Activated naive CD4-positive, alpha-beta T cell treated with anti-CD3 and anti-CD28 coated beads, Interleukin-2, amount 50 U/mL, for 24 hours (primary cell): Measurements from ENCODE around the gene PTPRE.
"Not testable (repeated sequence)": the region's sequence is repeated elsewhere in the genome, so short reads cannot be mapped to it uniquely, and the experiment has no call there.

Source experiments
- H3K27ac Mint-ChIP-seq: one replicate; pipeline ENCODE4 v1.8.0; 2021; ENCODE audit warnings: mild to moderate bottlenecking, mixed read lengths
- H3K27me3 Mint-ChIP-seq: one replicate; pipeline ENCODE4 v1.8.0; 2021; ENCODE audit warnings: mixed read lengths
- H3K36me3 Mint-ChIP-seq: one replicate; pipeline ENCODE4 v1.8.0; 2021; ENCODE audit warnings: mixed read lengths
- H3K4me1 Mint-ChIP-seq: one replicate; pipeline ENCODE4 v1.8.0; 2021; ENCODE audit warnings: mixed read lengths
- H3K4me3 Mint-ChIP-seq: one replicate; pipeline ENCODE4 v1.8.0; 2021; ENCODE audit warnings: mild to moderate bottlenecking, mixed read lengths
- H3K9me3 Mint-ChIP-seq: one replicate; pipeline ENCODE4 v1.8.0; 2021; ENCODE audit warnings: mixed read lengths

PTPRE gene

DNA sequence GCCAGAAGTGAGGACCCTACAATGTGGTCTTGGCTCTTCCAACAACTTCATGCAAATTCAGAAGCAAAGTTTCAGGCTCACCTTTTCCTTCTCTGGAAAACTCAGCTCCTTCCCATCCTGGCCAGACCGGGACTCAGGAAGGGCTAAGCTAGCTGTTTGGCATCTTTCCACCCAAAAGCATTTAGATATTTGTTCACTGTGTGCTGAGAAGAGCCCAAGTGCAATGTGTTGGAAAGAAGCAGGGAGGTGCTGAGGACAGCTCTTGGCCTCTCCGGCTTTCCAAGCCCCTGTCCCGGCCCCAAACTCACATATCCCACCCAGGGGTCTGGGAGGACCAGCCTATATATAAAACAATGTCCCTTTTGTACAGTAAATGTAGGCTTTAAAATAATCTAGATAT is 174.8 kb downstream of the PTPRE start:
- Mint-ChIP-seq H3K4me1 (no peaks in the 10 kb centered on the region), H3K36me3 (peaks cover 9% of the 10 kb centered on the region), H3K9me3 (no peaks in the 10 kb centered on the region), H3K4me3 (no peak overlapping the region), H3K27ac (no peak overlapping the region), H3K27me3 (no peaks in the 10 kb centered on the region)

DNA sequence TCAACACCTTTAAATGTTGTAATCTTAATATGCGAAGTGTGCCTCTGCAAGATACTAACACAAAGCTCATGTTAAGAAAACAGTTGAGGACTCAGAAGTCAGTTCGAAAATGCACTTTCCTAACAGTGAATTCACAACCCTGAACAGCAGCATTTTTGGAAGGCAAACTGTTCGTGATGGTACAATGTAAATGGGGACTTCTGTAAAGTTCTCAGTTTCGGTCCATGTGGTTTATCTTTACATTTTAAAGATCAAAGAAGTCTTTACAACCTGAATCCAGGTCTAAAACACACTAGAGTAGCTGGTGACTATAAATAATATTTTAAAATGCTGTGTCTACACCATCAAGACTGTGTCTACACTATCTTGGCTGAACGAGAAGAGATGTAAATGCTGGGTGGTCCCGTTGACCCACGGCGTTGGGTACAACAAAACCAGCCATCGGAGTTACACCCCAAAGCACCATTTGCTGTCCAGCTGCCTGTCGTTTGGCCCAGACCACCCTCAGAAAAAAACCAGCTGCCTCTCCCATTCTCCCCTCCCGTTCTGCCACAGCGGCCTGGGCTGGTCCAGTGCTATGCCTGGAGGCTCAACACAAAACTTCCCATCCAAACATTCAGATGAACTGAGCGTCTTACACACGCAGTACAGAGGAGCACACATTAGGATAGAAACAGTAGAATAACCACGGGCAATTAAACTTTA is 176.4 kb downstream of the PTPRE start:
- Mint-ChIP-seq H3K4me1 (no peaks in the 10 kb centered on the region), H3K9me3 (no peaks in the 10 kb centered on the region), H3K4me3 (no peak overlapping the region), H3K27ac (no peak overlapping the region), H3K27me3 (no peaks in the 10 kb centered on the region), H3K36me3 (peaks cover 8% of the 10 kb centered on the region)

DNA sequence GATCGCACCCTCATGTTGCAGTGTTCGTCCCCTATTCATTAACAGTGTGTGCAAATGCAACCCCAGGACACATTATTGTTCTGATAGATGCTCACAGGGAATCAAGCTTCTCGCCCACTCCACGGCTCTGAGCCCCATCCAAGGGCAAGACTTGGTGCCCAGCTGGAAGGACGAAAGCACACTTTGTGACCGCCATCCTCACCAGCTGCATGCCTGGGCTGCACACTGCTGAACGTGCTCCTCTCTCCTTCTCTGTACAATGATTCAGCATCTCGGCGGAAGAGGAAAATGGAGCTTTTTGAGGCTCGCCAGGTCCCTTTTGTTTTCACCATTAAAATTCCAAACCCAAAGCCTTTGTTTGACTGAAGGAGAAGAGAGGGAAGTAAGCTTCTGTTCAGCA is 177.5 kb downstream of the PTPRE start:
- H3K27ac Mint-ChIP-seq, result peak overlapping the region; percentile 23
- H3K27me3 Mint-ChIP-seq, result no peaks in the 10 kb centered on the region

DNA sequence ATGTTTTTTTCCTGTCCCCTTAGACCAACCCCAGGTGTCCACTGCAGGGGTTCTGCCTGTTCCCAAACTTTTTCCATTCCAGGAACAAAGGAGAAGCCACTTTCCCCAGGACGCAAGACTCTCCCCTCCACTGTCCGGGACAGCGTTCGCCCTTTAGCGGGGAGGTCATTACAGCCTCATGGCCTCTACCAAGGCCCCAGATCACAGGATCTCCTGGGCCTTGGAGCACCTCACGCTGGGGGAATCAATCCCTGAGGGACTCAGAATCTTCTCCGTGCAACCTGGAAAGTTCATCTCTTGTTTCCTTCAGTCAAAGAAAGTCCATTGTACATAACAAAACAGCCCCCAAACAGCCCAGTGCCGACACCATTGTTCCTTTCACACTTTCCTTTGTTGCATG is 178.1 kb downstream of the PTPRE start:
- no peak overlapping the region for H3K27ac Mint-ChIP-seq
- no peak overlapping the region for H3K4me3 Mint-ChIP-seq
- no peaks in the 10 kb centered on the region for H3K9me3 Mint-ChIP-seq
- no peaks in the 10 kb centered on the region for H3K4me1 Mint-ChIP-seq
- H3K27me3 Mint-ChIP-seq, result no peaks in the 10 kb centered on the region
- peaks cover 5% of the 10 kb centered on the region for H3K36me3 Mint-ChIP-seq

More for the DNA sequence above, 177.5 kb downstream of the PTPRE start:
- no peak overlapping the region for H3K4me3 Mint-ChIP-seq
- H3K9me3 Mint-ChIP-seq, result no peaks in the 10 kb centered on the region
- peaks cover 6% of the 10 kb centered on the region for H3K36me3 Mint-ChIP-seq
- H3K4me1 Mint-ChIP-seq, result no peaks in the 10 kb centered on the region

DNA sequence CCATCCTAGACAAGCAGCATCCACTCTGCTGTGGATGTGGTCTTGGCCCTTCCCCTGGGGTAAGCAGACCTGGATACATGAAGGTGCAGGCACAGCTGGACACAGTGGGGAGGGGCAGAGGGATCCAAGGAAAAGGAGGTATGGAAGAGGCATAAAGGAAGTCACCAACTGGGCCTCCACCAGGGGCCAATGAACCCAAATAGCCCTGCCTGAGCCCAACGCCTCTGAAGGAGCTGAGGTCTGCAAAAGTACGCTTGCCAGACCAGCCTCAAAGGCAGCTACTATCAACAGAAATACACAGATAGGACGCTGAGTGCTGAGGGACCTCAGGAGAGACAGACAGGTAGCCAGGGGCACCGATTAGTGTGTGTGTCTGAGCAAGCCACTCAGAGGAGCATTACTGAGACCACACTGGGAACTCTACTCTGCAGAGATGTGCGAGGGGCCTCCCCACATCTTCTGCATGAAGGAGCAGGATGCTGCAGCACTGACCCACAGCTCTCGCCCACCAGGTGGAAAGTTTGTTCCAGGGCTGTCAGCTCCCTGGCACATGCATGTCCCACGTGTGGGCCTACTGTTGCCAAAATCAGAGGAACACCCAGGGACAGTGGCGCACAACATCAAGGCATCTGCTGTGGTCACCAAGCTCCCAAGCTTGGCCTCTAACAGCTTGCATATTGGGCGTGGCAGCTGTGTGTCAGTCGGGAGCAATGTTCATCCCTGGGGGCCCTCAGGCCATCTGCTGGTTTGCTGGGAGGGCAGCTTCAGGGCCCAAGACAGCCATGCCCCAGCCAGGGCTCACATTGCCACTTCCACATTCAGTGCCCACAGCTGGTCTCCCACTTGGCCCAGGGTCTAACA is 179.3 kb downstream of the PTPRE start:
- no peaks in the 10 kb centered on the region for H3K9me3 Mint-ChIP-seq
- H3K27ac Mint-ChIP-seq, result no peak overlapping the region
- H3K27me3 Mint-ChIP-seq, result no peaks in the 10 kb centered on the region
- H3K36me3 Mint-ChIP-seq, result peaks cover 1% of the 10 kb centered on the region
- H3K4me3 Mint-ChIP-seq, result no peak overlapping the region
- H3K4me1 Mint-ChIP-seq, result no peaks in the 10 kb centered on the region

DNA sequence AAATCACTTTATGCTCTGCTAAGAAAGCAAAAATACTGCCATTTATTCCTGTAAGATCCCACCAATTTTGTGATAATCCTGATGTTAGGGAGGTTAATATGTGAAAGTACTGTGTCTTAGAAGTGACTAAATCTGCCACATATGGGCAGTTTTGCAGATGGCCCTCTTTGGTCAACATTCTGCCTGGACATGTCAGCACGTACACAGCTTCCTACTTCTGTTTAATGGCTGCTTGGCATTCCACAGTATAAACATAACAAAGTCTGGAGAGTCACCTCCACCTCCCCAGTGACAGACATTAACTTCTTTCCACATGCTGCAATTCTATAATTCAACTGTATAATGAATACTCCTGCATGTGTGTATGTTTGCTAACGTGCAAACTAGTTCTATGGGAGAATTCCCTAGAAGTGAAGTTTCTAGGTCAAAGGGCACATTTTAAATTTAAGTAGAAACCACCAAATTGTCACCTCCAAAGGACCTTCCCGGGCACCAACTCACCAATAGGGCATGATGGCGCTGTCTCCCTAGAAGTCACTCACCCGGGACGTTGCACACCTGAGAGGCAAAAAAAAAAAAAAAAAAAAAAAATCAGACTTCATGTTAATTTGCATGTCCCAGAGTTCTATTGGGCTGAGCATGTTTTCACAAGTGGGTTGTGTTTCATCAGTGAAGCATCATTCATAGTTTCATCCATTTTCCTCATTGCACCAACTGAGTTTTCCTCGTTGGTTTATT is 180.4 kb downstream of the PTPRE start:
- no peaks in the 10 kb centered on the region for H3K4me1 Mint-ChIP-seq
- no peak overlapping the region for H3K4me3 Mint-ChIP-seq
- H3K27ac Mint-ChIP-seq, result no peak overlapping the region
- no peaks in the 10 kb centered on the region for H3K27me3 Mint-ChIP-seq
- no peaks in the 10 kb centered on the region for H3K9me3 Mint-ChIP-seq
- peaks cover 1% of the 10 kb centered on the region for H3K36me3 Mint-ChIP-seq

DNA sequence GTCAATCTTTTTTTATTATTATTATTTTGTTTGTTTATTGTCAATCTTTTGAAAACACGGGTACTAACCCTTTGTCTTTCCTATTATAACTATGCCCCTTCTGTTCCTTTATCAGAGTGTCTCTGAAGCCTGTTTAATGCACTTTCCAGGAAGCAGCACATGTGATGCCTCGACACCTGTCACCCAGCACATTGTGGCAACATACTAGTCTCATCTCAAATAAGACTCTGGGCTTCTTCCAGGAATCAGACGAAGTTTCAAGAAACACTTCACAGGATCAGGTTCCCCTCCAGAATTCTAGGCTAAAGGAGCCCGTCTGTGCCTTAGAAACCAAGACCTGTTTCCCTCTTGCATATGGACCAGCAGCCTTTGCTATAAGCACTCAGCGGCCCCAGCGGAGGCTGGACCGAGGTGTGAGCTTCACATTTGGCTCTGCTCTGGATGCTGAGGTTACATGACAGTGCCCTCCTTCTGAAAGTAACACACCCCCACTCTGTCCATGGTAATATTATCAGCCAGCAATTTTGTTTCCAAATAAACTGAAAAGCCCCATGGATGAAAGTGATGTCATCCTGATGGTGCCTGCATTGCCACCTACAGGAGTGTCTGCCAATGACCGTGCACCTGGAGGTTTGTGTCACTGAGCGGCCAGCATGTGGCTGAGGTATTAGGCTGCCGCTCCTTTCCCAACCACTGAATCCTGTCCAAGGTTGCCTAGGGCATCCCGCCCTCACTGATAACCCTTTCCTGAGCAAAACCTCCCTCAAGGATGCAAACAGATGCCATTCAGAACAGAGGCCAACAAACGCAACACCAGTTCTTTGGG is 181.2 kb downstream of the PTPRE start:
- Mint-ChIP-seq H3K27ac (no peak overlapping the region), H3K36me3 (peaks cover 1% of the 10 kb centered on the region), H3K4me1 (no peaks in the 10 kb centered on the region), H3K27me3 (no peaks in the 10 kb centered on the region), H3K9me3 (no peaks in the 10 kb centered on the region), H3K4me3 (no peak overlapping the region)

DNA sequence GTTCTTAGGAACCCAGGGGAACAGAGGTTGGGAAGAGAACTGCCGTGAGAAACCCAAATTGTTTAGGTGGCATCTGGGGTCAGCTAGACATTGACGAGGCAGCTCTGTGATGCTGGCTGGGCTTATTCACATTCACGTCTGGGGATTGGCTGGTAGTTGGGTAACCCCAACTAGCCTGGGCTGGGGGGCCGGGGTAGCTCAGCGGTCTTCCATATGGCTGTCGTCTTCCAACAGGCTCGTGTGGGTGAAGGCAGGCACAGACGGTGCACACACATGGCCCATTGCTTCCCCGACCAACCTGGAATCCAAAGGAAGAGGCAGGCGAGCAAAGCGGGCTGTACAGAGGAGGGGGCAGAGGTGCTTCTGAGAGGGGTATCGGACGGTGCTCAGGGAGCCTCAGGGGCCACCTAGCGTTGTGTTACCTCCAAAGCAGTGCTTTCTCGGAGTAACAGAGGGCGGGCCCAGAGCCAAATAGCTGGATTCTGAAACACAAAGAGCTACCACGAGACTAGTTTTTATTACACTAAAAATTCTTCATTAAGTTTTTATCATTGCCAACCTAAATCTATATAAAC is 184.8 kb downstream of the PTPRE start:
- Mint-ChIP-seq H3K4me3 (no peak overlapping the region), H3K9me3 (no peaks in the 10 kb centered on the region), H3K27me3 (no peaks in the 10 kb centered on the region), H3K27ac (no peak overlapping the region), H3K4me1 (peaks cover 17% of the 10 kb centered on the region), H3K36me3 (no peaks in the 10 kb centered on the region)

DNA sequence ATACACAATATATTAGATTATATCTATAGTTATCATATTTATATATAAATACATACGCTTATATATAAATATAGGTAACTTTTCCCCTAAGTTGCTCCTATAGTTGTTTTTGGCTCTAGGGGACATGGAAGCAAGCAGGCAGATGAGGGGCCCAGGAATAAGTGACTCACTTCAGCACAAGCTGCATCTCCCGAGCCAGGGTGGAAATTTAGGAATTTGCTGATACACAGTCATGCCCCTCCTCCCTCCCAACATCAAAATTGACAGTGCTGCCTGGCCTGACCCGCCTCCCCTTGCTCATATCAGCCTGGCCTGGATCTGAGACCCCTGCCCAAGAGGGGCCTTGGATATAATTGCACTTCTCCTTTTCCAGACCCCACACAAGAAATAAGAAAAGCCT is 185.6 kb downstream of the PTPRE start:
- H3K4me3 Mint-ChIP-seq, result no peak overlapping the region
- H3K27me3 Mint-ChIP-seq, result no peaks in the 10 kb centered on the region
- H3K27ac Mint-ChIP-seq, result no peak overlapping the region
- peaks cover 20% of the 10 kb centered on the region for H3K4me1 Mint-ChIP-seq
- H3K9me3 Mint-ChIP-seq, result no peaks in the 10 kb centered on the region
- no peaks in the 10 kb centered on the region for H3K36me3 Mint-ChIP-seq

DNA sequence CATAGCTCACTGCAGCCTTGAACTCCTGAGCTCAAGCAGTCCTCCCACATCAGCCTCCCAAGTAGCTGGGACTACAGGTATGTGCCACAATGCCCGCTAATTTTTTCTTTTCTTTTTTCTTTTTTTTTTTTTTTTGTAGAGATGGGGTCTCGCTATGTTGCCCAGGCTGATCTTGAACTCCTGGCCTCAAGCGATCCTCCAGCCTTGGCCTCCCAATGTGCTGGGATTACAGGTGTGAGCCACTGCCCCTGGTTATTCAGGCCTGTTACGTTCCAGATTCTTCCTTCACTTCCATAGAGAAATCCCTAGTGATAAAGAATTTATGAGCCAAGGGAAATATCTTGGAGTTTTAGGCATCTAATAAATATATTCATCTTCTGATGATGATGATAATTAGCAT is 187.7 kb downstream of the PTPRE start:
- not testable (repeated sequence) for H3K9me3 Mint-ChIP-seq, H3K27me3 Mint-ChIP-seq, H3K36me3 Mint-ChIP-seq, H3K27ac Mint-ChIP-seq, H3K4me3 Mint-ChIP-seq
- peaks cover 25% of the 10 kb centered on the region for H3K4me1 Mint-ChIP-seq

DNA sequence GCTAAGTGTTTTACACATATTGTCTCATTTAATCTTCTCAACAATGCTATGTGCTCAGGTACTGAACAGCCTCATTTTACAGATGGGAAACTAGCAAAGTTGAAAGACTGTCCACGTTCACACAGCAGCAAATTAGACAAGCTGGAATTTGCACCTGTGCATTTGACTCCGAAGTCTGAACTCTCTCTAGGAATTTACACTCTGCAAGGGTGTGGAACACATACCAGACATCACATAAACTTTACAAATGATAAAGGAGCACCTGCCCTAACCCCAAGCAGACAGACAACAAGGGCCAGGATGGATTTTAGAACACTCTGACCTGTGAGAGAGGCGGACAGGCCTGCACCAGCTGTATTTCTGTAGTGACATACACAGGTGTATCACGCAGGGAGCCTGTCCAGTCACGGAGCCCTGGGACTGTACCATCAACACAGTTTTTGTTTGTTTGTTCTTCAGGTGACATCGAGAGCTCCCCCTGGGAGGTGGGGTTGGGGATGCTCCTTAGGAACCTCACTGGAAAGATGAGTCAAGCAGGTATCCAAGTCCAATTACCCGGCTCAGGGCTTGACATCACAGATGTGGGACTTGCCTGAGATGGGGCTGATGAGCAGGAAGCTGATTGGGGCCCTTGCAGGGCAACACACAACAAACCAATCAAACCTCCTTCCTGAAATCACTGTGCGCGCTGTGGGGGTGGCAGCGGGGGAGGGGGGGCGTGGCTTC is 188.3 kb downstream of the PTPRE start:
- Mint-ChIP-seq H3K27me3 (no peaks in the 10 kb centered on the region), H3K9me3 (no peaks in the 10 kb centered on the region), H3K27ac (no peak overlapping the region), H3K4me1 (peaks cover 25% of the 10 kb centered on the region), H3K36me3 (no peaks in the 10 kb centered on the region), H3K4me3 (no peak overlapping the region)

DNA sequence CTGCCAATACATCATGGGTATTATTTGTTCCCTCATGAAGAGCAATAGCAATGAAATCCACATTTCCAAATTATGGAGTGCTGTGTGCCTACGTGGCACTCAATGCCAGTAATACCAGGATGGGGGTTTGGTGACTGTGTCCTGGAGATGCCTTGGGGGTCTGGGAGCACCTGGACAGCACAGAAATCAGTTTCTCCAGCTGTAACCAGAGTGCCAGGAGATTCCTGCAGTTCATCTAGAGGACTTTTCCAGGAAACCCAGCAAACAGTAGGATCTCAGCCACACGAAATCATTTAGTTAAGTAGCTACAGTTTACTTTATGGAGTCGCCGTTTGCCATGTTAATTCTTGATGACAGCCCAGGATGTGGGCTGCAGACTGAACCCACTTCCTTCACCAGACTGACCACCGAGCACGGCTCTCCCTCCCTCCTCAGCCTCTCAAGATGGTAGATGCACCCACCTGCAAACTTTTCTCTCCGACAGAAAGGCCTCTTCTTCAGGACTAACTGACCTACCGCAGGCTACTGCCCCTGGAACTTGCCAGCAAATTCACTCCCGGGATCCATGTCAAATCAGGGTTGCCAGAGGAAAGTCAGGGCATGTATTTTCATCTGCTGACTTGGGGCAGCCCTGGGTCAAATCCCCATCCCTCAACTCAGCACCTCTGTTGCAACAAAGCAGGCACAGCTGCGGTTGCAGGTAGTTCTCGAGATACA is 189.0 kb downstream of the PTPRE start:
- Mint-ChIP-seq H3K27me3 (no peaks in the 10 kb centered on the region), H3K9me3 (no peaks in the 10 kb centered on the region), H3K4me3 (no peak overlapping the region), H3K4me1 (peaks cover 25% of the 10 kb centered on the region), H3K27ac (no peak overlapping the region), H3K36me3 (no peaks in the 10 kb centered on the region)

DNA sequence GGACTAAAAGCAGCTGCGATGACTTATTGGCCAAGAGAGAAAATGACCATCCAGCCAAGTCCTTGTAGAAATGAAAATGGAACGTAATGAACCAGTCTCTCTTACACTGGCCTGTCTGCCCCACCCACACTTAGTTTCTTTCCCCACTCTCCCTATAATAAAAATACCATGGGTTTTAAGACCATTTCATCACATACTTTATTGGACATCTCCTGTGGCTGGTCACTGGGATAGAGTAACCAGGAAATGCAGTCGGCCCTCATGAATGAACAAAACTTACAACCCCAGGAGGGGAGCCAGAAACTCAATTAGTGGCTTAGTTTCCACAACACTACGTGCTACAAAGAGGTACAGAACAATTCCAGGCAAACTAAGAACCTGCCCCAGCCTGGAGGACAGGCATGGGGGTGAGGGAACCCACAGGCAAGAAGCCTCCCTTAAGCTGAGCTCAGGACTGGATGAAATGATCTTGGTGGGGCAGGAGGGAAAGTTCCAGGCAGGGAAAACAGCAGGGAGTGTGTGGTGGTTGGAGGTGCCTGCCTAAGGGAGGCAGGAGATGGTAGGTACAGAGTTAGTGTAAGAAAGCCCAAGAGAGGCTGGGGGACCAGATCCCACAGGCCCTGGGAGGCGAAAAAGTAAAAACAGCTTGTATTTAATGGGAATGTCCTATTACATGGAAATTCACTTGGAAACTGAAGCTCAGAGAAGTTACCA is 189.7 kb downstream of the PTPRE start:
- H3K4me3 Mint-ChIP-seq, result no peak overlapping the region
- H3K4me1 Mint-ChIP-seq, result peaks cover 30% of the 10 kb centered on the region
- no peak overlapping the region for H3K27ac Mint-ChIP-seq
- H3K36me3 Mint-ChIP-seq, result no peaks in the 10 kb centered on the region
- H3K27me3 Mint-ChIP-seq, result no peaks in the 10 kb centered on the region
- H3K9me3 Mint-ChIP-seq, result no peaks in the 10 kb centered on the region
